Glomerular visceral epithelial cell (primary cell): ENCODE measurements around the gene USH2A.

ENCODE experiments used
- DNase-seq: peaks from one replicate; pipeline ENCODE4 v3.0.0-alpha.2; 2016; ENCODE audit errors: extremely low spot score

The USH2A gene

DNA sequence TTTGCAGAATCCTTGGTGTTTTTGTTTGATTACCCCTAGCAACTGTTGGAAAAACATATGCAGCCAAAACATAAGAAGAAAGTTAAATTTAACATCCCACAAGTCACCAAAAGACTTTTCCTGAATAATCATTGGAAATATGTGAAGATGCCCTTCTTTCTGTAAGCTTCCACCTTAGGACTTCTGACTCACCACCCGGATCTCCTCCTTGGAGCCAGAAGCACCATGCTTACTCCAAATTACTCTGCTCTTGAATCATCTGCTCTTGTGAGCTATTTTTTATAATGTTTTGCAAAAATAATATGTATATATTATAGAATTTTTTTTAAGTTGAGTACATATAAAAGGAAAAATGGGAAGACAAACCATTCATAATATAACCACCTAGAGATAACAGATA lies 464.4 kb downstream of the USH2A start:
- DNase-seq = no peak

DNA sequence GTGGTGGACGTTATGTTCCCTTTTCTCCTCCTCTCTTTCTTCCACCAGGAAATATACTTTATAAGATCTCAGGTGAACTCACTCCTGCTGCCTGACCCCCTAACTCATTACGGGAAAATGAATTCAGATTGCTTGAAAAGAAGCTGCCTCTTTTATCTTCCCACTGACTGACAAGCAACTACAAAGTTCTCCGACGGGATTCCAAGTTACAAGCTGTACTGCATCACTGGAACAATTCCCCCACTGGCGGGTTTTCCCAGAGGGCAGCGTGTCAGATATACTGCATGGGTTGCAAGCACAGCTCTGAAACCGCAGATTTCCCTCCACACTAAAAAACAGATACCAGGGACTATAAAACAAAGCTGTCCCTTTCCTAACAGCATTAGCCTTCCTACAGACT lies 465.6 kb downstream of the USH2A start:
- DNase-seq = peak; percentile 21

- no peak for DNase-seq
These were observed 490.7 kb downstream of the USH2A start for GRCh38 chr1:215932558-215932957.

- no peak for DNase-seq
These were observed 496.6 kb downstream of the USH2A start for GRCh38 chr1:215926670-215927069.

DNA sequence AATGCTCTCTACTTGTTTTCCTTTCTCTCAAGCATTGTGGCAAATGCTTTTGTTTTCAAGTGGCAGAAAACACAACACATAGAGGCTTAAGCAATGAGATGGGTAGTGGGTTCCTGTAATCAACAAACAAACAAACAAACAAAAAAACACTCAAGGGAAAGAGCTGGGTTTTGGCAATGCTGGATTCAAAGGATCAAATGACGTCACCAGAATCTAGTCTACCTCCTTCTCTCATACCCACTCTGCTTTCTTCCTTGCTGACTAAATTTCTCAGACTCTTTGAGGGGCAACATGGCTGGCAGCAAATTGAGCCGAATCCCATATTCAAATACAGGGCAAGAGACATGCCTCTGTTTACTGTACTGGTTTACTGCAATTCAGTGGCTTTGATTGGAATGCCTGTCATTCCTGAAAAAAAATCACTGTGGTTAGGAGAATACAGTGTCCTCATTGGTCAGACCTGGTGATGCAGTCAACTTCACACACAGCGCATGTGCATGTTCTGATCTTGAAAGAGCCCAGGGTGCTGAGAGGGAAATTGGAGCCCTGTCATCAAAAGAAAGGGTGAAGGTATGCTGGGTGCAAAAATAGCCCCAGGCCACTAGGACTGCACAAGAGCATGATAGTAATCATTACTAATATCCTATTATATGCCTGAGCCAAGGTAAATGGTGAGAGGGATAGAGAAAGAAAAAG lies 500.0 kb downstream of the USH2A start:
- DNase-seq = no peak

DNA sequence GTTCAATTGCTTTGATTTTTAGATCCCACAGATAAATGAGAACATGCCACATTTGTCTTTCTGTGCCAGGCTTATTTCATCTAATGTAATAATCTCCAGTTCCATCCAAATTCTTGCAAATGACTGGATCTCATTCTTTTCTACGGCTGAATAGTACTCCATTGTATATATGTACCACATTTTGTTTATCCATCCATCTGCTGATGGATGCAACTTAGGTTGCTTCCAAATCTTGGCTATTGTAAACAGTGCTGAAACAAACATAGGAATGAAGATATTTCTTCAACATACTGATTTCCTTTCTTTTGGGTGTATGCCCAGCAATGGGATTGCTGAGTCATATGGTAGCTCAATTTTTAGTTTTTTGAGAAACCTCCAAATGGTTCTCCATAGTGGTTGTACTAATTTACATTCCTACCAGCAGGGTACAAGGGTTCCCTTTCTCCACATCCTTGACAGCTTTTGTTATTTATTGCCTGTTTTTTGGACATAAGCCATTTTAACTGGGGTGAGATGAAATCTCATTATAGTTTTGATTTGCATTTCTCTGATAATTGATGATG lies 511.8 kb downstream of the USH2A start:
- no peak for DNase-seq

DNA sequence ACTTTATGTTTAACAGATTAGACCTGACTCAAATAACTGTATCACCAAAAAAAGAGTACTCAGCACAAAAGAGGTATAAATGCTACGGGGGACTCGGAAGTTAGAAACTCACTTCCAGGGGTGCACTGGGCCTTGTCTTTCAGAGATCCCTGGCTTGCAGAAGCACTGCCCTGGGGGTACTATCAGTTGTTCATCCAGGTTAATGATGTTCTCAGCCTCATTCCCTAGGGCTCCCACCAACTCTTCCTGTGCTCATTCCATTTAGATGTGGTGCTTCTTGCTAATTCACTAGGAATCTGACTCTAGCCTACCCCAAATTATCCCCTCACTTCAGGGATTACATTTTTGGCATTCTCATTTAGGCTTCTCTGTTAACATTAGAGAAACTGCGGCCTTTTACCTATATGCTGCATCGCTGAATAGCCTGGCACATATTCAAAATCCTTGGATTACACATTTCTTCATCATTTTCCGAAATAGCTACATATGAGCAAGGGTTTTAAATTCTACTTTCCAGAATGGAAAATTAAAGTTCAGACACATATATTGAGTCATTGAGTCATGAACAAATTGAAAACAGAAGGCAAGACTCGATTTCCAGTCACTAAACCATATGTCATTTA lies 517.6 kb downstream of the USH2A start:
- DNase-seq = no peak

GRCh38 chr1:215900684-215901083 lies 522.6 kb downstream of the USH2A start:
- DNase-seq = no peak

- peak; percentile 47 for DNase-seq
These were observed 523.3 kb downstream of the USH2A start for GRCh38 chr1:215899901-215900300.

DNA sequence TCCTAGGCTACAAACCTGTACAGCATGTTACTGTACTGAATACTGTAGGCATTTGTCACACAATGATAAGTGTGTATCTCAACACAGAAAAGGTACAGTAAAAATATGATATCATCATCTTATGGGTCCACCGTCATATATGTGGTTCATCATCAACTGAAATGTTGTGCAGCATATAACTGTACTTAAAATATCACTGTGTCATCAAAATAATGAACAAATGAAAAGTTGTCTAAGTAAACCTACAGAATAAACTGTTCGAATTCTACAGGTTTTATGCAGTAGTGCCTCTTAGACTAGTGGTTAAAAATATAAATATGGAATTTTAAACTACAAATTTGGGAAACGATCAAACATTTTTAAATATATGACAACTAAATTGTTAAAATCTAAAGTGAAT lies 527.4 kb downstream of the USH2A start:
- no peak for DNase-seq

GRCh38 chr1:215895276-215895675 lies 528.0 kb downstream of the USH2A start:
- DNase-seq = no peak

- DNase-seq = no peak
These were observed 528.6 kb downstream of the USH2A start for GRCh38 chr1:215894617-215895016.

DNA sequence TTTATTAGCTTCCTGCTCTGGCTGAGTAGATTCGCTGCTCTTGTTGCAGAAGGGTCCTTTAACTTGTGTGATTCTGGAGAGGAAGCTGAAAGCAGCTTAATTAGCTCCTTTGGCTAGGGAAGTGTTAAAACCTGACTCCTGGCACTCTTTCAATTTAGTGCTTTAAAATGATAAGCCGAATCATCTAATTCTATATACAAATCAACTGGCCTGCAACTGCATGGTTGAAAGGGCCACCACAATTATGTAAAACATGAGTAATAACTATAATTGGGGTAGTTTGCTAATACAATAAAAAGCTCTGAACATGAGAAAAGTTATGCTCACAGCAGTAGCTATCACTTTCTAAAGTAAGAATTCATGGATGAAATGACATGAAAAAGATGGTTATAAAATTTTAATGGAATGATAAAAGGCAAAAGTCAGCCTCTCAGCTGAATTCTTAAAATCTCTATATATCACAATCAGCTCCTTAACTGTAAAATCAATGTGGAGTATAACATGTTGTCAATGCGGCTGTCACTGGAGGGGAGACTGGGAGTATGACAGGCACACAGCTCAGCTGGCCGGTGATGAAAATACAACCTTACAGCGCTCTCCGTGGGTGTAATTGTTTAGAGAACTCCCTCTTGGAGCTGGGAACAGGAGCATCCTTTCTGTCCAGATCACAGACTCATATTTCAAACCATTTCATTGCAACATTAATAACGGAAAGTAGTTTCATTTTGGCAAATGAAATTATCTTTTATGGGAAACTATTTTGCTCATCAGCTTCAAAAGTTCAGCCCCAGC lies 531.8 kb downstream of the USH2A start:
- no peak for DNase-seq

DNA sequence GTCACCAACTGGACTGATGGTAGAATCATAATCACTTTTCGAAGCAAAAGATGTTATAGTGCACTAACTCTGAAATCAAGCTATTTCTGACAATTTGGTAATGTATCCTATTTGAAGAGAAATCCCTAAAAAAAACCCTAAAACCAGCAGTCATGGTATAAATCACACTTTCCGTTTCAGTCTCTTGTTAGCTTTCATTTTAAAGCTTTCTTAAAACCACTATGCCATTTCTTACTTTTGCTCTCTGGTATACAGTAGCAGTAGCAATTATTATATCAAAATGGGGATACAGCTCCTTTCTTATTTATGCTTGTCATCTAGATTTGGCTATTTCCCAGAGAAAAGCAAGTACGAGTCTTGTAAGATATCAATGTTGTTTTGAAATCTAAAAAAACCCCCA lies 532.8 kb downstream of the USH2A start:
- no peak for DNase-seq

GRCh38 chr1:215889871-215890270 lies 533.4 kb downstream of the USH2A start:
- no peak for DNase-seq

- DNase-seq = no peak
These were observed 535.1 kb downstream of the USH2A start for GRCh38 chr1:215888159-215888558.

GRCh38 chr1:215887627-215888026 lies 535.6 kb downstream of the USH2A start:
- DNase-seq = no peak

DNA sequence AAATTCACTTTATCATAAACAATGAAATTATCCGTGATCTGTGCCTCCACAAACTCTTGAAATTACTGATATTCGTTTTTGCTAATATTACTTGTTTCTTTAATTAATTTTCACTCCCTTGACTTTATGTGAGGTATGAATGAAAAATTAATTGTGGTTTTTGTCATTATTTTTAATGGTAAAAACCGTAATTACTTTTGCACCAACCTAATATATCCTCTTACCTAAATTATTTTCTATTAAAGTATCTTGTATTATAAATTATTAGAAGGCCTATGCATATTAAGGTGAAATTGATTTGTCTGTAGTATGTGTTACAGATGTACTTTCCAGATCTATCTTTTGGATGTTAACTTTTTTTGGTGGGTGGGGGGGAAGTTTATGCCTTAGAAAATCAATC lies 540.2 kb downstream of the USH2A start:
- no peak for DNase-seq

- DNase-seq = no peak
These were observed 544.4 kb downstream of the USH2A start for GRCh38 chr1:215878843-215879242.

DNA sequence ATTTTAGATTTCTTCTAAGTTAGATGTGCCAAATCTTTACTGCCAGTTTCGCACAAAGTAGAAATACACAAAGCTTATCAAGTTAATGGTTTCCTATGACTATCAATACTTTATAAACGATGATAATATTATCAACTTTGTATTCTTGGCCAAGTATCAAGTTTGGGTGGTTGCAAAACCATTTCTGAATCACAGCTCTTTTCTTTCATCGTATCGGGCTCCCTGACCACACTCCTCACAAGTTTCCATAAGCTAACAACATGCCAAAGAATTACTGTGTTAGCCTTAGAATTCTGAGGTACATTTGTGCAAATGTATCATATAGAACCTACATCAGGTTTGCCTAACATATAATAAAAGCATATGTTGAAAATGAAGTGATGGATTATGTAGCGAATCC lies 545.1 kb downstream of the USH2A start:
- DNase-seq = no peak

DNA sequence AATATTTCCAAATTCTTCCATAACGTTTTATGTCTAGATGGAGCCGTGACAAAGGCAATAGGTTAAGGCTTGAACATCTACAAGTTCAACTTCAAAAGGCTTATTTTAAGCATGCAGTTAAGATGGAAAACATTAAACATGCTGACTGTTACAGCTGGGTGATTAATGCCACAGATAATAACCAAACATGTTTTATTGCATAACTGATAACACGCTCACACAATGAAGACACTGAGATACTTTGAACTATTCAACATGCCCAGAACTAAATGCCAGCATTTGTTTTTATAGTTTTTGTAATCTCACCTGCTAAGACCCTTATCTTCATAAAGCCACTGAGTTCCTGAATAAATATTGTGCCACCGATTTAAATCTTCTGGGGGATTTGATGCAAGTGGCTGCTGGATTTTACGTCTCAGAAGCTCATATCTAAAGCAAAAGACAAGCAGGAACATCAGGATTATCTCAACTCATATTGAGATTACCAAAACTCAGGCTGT lies 545.7 kb downstream of the USH2A start:
- DNase-seq = no peak

GRCh38 chr1:215875712-215876111 lies 547.5 kb downstream of the USH2A start:
- DNase-seq = no peak
